Naive B cell (primary cell): ENCODE measurements around the gene EXOC6B. TPM values are rescaled to one million over a fixed set of nuclear protein-coding genes. Genes with fewer than 3 reads are reported as not detected.

Experiments used
- ATAC-seq, 2 donors: fragments of 150-1000 bp; cut with Tn5 transposase; 2 replicates each; pipeline ENCODE4 v1.10.0; 2021; ENCODE audit warnings: low read depth in 2 of 2, mild to moderate bottlenecking in 2 of 2, moderate library complexity in 2 of 2
- DNase-seq: peaks from one replicate; pipeline ENCODE4 v3.0.0; 2022
- H3K27ac Mint-ChIP-seq, 6 donors: one replicate each; pipeline ENCODE4 v1.8.0; 2020 to 2022; ENCODE audit warnings: mild to moderate bottlenecking in 6 of 6, mixed read lengths in 6 of 6, moderate library complexity in 5 of 6, inconsistent platforms in 2 of 6
- H3K27me3 Mint-ChIP-seq, 3 donors: one replicate each; pipeline ENCODE4 v1.8.0; 2021 to 2022; ENCODE audit warnings: mixed read lengths in 3 of 3, mild to moderate bottlenecking in 1 of 3
- H3K36me3 Mint-ChIP-seq, 2 donors: one replicate each; pipeline ENCODE4 v1.8.0; 2020 to 2022; ENCODE audit warnings: mixed read lengths in 2 of 2, inconsistent platforms in 1 of 2, mild to moderate bottlenecking in 1 of 2
- H3K4me1 Mint-ChIP-seq, 3 donors: one replicate each; pipeline ENCODE4 v1.8.0; 2020 to 2022; ENCODE audit warnings: mixed read lengths in 3 of 3, inconsistent platforms in 1 of 3, mild to moderate bottlenecking in 1 of 3, moderate library complexity in 1 of 3
- H3K4me3 Mint-ChIP-seq, 8 donors: one replicate each; pipeline ENCODE4 v1.8.0; 2020 to 2022; ENCODE audit warnings: mild to moderate bottlenecking in 8 of 8, mixed read lengths in 8 of 8, moderate library complexity in 8 of 8, inconsistent platforms in 2 of 8
- H3K9me3 Mint-ChIP-seq, 7 donors: one replicate each; pipeline ENCODE4 v1.8.0; 2020 to 2022; ENCODE audit warnings: mixed read lengths in 7 of 7, mild to moderate bottlenecking in 5 of 7, inconsistent platforms in 2 of 7, moderate library complexity in 1 of 7
- polyA plus RNA-seq, 6 donors: library from polyadenylated mRNA; unstranded; fragments of 300-500 nt; fragmentation: Illumina TruSeq; gene quantifications; one replicate each; pipeline ENCODE4 v1.2.3, GENCODE V29; 2021; ENCODE audit warnings: low read depth in 6 of 6

EXOC6B gene
- polyA plus RNA-seq, 6 donors from 2014 or later: 1.8 to 3.0 (median 2.6) TPM; not detected in 1

DNA sequence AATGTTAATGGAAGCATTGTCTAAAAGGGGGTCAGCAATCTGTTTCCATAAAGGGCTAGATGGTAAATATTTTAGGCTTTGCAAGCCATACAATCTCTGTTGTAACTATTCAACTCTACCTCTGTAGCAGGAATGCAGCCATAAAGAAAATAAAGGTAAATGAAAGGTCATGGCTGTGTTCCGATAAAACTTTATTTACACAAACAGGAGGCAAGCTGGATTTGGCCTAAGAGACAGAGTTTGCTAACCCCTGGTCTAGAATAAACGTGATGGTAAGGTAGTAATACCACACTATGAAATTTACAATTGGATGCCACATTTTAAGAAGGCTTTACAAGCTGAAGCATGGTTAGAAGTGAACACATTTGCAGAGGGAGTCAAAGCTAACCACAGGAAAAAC lies 91.4 kb downstream of the EXOC6B start:
- no peaks in the 10 kb centered on the region for H3K36me3 Mint-ChIP-seq

DNA sequence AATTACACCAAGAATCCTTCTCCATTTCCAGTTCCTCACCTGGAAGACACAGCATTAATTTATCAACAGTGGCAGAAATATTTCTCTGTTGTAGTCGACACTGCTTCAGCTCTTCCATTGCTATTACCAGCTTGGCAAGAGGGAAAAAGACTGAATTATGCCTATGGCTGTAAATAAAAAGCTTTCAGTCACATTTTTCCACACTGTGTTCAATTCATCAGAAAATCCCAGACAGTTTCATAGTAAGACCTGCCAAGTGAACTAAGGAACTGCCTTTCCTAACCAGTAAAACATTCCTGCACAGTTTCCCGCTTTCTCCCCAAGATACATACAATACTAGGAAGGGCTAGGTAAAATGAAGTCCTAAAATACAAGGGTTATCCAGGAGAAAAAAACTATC lies 94.7 kb downstream of the EXOC6B start:
- no peak for ATAC-seq
- Mint-ChIP-seq H3K27me3 (no peaks in the 10 kb centered on the region), H3K4me3 (no peak overlapping the region), H3K27ac (peak overlapping the region in 1 of 6 donors; percentile 24), H3K4me1 (no peaks in the 10 kb centered on the region), H3K9me3 (no peaks in the 10 kb centered on the region), H3K36me3 (no peaks in the 10 kb centered on the region)
- no peak for DNase-seq

More for the DNA sequence above, 91.4 kb downstream of the EXOC6B start:
- no peak overlapping the region for H3K4me3 Mint-ChIP-seq
- no peak for DNase-seq
- no peak overlapping the region for H3K27ac Mint-ChIP-seq
- H3K9me3 Mint-ChIP-seq: no peaks in the 10 kb centered on the region
- H3K4me1 Mint-ChIP-seq: no peaks in the 10 kb centered on the region
- H3K27me3 Mint-ChIP-seq: no peaks in the 10 kb centered on the region
- ATAC-seq: no peak

DNA sequence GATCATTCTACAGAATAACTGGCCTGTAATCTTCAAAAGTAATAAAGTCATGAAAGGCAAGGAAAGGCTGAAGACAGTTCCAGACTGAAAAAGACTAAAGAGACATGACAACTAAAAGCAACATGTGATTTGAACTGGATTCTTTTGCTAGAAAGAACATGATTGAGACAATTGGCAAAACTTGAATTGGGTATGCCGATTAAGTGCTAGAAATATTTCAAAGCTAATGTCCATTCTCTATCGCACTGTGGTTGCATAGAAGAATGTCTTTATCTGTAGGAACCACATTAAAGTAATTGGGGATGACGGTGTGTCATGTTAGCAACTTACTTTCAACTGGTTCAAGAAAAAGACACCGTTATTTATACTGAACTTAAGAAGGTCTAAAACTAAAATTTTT lies 98.5 kb downstream of the EXOC6B start:
- no peaks in the 10 kb centered on the region for H3K27me3 Mint-ChIP-seq
- H3K9me3 Mint-ChIP-seq: no peaks in the 10 kb centered on the region

DNA sequence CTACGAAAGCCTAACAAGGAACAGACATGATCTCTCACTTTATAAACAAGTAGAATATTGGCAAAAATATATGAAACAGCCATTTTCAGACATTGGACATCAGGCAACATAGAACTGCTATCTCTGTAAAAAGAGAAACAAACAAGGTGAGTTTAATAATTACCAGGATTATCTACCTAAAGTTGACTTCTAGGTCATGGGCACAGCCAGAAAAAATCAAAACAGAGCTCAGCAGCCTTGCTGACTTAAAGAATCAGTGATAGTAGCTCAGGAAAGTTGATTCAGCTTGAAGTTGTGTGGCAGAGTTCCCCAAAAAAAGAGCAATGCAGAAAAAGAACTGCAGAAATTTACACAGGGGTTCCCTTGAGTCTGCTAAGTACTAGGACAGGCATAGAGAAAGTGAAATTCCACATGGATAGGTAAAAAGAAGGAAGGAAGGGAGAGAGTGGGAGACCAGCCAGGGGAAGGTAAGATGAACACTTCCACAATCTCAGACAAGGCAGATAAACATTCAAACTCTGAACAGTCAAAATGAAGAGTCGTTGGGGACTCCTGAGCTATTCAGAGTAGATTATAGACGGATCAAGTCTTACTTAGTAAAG lies 102.0 kb downstream of the EXOC6B start:
- H3K4me3 Mint-ChIP-seq: no peak overlapping the region
- no peak overlapping the region for H3K27ac Mint-ChIP-seq
- no peaks in the 10 kb centered on the region for H3K4me1 Mint-ChIP-seq
- no peak for DNase-seq
- ATAC-seq: no peak
- H3K27me3 Mint-ChIP-seq: no peaks in the 10 kb centered on the region
- no peaks in the 10 kb centered on the region for H3K36me3 Mint-ChIP-seq
- no peaks in the 10 kb centered on the region for H3K9me3 Mint-ChIP-seq

More for the DNA sequence above, 98.5 kb downstream of the EXOC6B start:
- Mint-ChIP-seq H3K27ac (no peak overlapping the region), H3K36me3 (no peaks in the 10 kb centered on the region), H3K4me1 (no peaks in the 10 kb centered on the region), H3K4me3 (no peak overlapping the region)
- DNase-seq (no peak), ATAC-seq (no peak)

DNA sequence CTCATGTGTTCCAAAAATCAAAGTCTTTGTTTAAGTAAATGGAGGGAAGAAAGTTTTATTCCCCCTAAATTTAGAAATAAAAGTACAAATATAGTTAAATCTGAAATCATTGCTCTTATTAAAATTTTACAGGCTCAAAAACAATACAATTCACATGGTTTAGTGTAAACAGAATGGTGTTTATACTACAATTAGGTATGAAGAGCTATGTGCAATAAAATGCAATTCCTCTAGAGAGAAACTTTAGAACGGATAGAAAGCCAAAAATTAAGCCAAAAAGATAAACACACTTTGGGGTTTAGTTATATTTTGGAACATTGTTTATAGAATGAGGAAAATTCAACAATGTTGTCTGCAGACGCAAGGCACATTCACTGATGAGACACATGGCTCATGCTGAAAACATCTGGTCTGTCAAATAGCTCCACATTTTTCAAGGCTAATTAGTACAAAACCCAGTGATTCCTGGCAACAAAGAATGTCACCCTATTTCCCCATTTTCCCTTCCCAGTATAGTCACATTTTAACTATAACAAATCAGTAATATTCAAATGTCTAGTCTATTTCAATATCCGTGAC lies 103.3 kb downstream of the EXOC6B start:
- Mint-ChIP-seq H3K4me3 (no peak overlapping the region), H3K4me1 (no peaks in the 10 kb centered on the region), H3K9me3 (no peaks in the 10 kb centered on the region), H3K36me3 (no peaks in the 10 kb centered on the region), H3K27ac (peak overlapping the region in 1 of 6 donors; percentile 5), H3K27me3 (no peaks in the 10 kb centered on the region)
- ATAC-seq (no peak), DNase-seq (no peak)

DNA sequence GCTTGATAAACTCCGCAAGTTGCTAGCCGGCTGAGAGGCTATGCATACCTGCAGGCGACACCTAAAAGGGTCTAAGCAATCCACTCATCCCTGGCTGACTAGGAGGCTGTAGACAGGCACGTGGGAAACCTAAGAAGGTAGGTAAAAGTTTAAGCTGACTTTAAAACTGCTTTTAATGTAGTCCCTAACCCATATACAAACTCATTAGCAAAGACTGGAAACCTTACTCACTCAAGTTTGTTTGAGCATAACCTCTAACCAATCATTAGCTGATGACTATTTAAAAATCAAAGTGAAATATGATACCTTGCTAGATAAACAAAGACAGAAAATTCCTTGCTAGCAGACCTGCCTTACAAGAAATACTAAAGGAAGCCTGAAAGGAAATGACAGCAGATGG lies 106.4 kb downstream of the EXOC6B start:
- no peak for DNase-seq
- peaks cover 6 to 11% of the 10 kb centered on the region in 2 donors for H3K36me3 Mint-ChIP-seq
- H3K4me1 Mint-ChIP-seq: no peaks in the 10 kb centered on the region
- no peak for ATAC-seq
- no peak overlapping the region for H3K4me3 Mint-ChIP-seq
- H3K27me3 Mint-ChIP-seq: no peaks in the 10 kb centered on the region
- H3K9me3 Mint-ChIP-seq: no peaks in the 10 kb centered on the region
- H3K27ac Mint-ChIP-seq: no peak overlapping the region

DNA sequence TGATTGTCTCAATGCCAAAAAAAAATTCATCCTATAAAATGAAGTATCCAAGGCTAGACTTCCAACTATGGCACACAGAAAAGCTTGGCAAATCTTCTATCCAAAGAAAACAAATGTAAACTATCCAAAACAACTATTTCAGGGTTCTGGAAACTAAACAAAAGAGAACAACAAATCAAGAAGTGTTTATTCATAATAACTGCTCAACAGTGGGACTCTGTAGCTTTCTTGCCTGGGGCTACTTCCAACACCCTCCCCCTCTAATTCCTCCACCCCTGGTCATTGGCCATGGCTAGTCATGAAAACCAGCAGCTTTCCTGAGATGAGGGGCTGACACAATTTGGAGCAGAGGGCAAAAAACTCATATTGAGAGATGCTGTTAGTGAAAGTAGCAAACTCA lies 107.0 kb downstream of the EXOC6B start:
- Mint-ChIP-seq H3K4me1 (no peaks in the 10 kb centered on the region), H3K27me3 (no peaks in the 10 kb centered on the region), H3K4me3 (no peak overlapping the region), H3K27ac (no peak overlapping the region), H3K9me3 (no peaks in the 10 kb centered on the region), H3K36me3 (peaks cover 6 to 17% of the 10 kb centered on the region in 2 donors)
- DNase-seq (no peak), ATAC-seq (no peak)

DNA sequence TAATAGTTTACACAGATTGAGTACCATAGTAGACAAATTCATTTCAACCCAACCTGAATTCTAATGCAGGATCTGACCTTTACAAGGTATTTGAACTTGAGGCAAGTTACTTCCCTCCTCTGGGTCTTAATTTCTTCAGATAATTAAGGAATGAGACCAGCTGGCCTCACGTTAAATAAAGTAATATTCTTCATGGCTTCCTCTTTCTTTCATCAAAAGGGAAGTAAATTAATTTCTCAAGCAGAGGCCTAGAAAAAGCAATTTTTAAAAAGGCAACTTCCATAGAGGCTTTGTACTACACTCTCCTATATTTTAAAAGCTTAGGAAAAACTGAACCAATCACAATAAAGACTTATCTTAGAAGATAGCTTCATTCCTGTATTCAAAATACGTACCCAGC lies 109.2 kb downstream of the EXOC6B start:
- ATAC-seq (no peak), DNase-seq (no peak)
- H3K27me3 Mint-ChIP-seq: no peaks in the 10 kb centered on the region
- no peaks in the 10 kb centered on the region for H3K4me1 Mint-ChIP-seq
- H3K27ac Mint-ChIP-seq: no peak overlapping the region
- no peaks in the 10 kb centered on the region for H3K9me3 Mint-ChIP-seq
- no peak overlapping the region for H3K4me3 Mint-ChIP-seq
- H3K36me3 Mint-ChIP-seq: peaks cover 6 to 28% of the 10 kb centered on the region in 2 donors

DNA sequence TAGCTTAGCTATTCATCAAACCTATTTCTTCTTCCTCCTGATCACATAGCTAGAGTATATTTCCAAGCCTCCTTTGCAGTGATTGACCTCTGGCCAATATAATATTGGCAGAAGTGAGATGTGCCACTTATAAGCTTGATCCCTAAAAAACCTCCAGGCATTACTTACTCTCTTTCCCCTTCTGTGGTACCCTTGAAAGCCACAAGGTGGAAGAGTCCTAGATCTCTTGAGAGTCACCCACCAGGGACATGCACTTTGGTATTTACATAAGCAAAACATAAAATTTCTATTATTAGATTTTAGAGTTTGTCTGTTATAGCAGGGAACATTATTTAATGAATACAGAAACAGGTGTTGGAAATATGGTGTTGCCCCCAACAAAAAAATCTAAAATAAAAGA lies 112.0 kb downstream of the EXOC6B start:
- H3K36me3 Mint-ChIP-seq: peaks cover 12 to 38% of the 10 kb centered on the region in 2 donors
- DNase-seq (no peak), ATAC-seq (no peak)
- no peaks in the 10 kb centered on the region for H3K9me3 Mint-ChIP-seq
- H3K4me3 Mint-ChIP-seq: no peak overlapping the region
- H3K27ac Mint-ChIP-seq: no peak overlapping the region
- no peaks in the 10 kb centered on the region for H3K4me1 Mint-ChIP-seq
- no peaks in the 10 kb centered on the region for H3K27me3 Mint-ChIP-seq

DNA sequence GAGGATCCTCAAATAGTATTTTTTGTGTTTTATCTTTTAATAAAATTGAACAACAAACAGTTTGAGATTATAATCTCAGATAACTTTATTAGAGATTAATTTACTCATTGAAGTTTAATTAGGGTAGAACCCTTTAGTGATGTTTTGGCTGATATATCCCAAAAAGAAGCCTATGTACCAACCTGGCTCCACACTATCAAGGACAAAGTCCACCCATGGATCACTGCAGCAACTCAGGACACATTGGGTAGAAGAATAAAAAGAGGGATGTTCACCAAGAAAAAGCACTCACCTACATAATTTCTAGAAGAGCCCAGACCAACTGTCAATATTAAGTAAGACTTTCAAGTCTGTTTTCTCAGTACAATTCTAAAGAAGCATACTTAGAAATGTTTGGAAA lies 112.9 kb downstream of the EXOC6B start:
- Mint-ChIP-seq H3K4me1 (no peaks in the 10 kb centered on the region), H3K36me3 (peaks cover 12 to 38% of the 10 kb centered on the region in 2 donors), H3K9me3 (no peaks in the 10 kb centered on the region), H3K4me3 (no peak overlapping the region), H3K27ac (no peak overlapping the region), H3K27me3 (no peaks in the 10 kb centered on the region)
- ATAC-seq (no peak), DNase-seq (no peak)

DNA sequence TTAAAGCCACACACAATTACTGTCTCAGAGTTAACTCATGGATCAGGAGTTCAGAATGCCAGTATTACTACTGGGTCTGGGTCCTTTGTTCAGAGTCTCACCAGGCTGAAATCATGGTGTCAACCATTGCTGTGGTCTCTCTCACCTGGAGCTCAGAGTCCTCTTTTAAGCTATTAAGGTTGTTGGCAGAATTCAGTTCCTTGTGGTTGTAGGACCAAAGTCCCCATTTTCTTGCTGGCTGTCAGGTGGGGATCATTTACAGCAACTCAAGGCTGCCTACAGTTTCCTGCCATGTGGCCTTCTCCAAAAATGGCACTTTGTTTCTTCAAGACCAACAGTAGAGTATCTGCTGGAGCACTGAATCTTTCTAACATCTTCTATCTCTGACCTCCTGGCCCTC lies 113.5 kb downstream of the EXOC6B start:
- no peak overlapping the region for H3K4me3 Mint-ChIP-seq
- no peak overlapping the region for H3K27ac Mint-ChIP-seq
- H3K4me1 Mint-ChIP-seq: no peaks in the 10 kb centered on the region
- DNase-seq (no peak), ATAC-seq (no peak)
- H3K9me3 Mint-ChIP-seq: no peaks in the 10 kb centered on the region
- H3K36me3 Mint-ChIP-seq: peaks cover 12 to 38% of the 10 kb centered on the region in 2 donors
- no peaks in the 10 kb centered on the region for H3K27me3 Mint-ChIP-seq

DNA sequence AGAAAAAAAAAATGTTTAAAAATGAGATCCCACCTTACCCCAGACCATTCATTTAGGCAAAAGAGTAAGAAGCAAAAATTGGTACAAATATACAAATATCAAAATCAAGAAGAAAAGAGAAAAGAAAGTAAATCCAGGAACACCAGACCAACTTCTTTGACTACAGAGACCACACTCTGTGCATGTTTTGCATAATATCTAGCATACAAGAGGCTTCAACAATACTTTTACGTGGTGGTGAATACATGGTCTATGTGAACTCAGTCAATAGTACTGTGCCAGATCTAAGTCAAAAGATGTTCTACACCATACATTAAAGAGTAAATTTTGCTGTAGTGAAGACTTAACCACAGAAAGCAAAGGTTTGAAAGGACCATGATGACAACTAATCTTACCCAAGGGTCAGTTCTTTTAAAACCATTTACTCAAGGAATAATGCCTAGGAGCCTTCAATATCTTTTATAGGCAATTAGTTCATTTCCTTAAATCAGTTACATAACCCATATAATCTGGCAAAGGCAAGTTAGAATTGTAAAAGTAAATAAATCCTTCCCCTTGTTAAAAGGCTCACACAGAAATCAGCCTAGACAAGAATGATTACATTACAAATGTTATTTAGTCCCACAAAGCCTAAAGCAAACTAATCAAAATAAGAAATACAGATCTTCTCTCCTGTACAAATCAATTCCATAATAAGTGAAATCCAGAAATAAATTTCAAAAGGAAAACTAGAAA lies 115.2 kb downstream of the EXOC6B start:
- Mint-ChIP-seq H3K4me1 (no peaks in the 10 kb centered on the region), H3K27ac (peak overlapping the region in 1 of 6 donors; percentile 42), H3K9me3 (peaks cover 0 to 1% (median 0%) of the 10 kb centered on the region in 7 donors), H3K27me3 (no peaks in the 10 kb centered on the region), H3K4me3 (no peak overlapping the region), H3K36me3 (peaks cover 7 to 37% of the 10 kb centered on the region in 2 donors)
- DNase-seq (no peak), ATAC-seq (no peak)

DNA sequence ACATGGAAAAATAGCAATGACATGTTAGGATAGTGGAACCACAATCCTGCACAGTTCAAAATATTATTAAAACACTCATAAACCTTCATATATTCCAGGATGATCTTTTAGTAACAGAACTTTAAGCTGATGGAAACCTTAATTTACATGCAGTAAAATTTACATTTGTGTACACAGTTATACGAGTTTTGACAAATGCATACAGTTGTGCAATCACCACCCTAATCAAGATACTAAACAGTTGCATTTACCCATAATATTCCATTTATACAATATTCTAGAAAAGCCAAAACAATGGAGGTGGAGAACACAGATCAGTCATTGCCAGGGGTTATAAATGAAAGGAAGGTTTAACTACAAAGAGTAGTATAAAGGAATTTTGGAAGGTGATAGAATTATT lies 117.6 kb downstream of the EXOC6B start:
- Mint-ChIP-seq H3K36me3 (peaks cover 6 to 27% of the 10 kb centered on the region in 2 donors), H3K4me1 (no peaks in the 10 kb centered on the region)

DNA sequence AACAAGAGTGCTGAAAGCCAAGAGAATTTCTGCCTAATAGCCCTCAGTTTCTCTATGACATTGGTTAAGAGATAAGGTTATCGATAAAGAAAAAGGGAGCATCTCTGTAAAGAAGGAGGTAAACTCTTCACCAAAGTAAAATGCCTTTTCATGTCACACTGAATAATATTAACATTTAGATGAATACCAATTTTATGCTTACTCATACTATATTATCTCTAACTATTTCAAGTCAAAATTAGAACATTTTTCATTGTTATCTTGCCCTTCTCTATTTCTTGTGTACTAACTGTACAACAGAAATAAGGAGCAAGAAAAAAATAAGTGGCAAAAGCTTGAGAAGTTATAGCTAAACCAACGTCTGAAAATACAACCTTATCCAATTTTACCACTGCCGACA lies 127.5 kb downstream of the EXOC6B start:
- H3K36me3 Mint-ChIP-seq: peaks cover 0 to 7% of the 10 kb centered on the region in 2 donors
- H3K4me3 Mint-ChIP-seq: no peak overlapping the region
- no peaks in the 10 kb centered on the region for H3K27me3 Mint-ChIP-seq
- DNase-seq (no peak), ATAC-seq (no peak)
- H3K4me1 Mint-ChIP-seq: peaks cover 0 to 2% (median 0%) of the 10 kb centered on the region in 3 donors
- no peak overlapping the region for H3K27ac Mint-ChIP-seq
- no peaks in the 10 kb centered on the region for H3K9me3 Mint-ChIP-seq

More for the DNA sequence above, 117.6 kb downstream of the EXOC6B start:
- DNase-seq (no peak), ATAC-seq (no peak)
- H3K27ac Mint-ChIP-seq: no peak overlapping the region
- H3K4me3 Mint-ChIP-seq: no peak overlapping the region
- H3K27me3 Mint-ChIP-seq: no peaks in the 10 kb centered on the region
- H3K9me3 Mint-ChIP-seq: peaks cover 0 to 2% (median 0%) of the 10 kb centered on the region in 7 donors
